ENCODE measurements around the gene PRMT3. TPM values are rescaled to one million over a fixed set of nuclear protein-coding genes. Genes with fewer than 3 reads are reported as not detected.

The PRMT3 gene
- total RNA-seq: 15.1 and 19.3 TPM in 2 replicates

DNA sequence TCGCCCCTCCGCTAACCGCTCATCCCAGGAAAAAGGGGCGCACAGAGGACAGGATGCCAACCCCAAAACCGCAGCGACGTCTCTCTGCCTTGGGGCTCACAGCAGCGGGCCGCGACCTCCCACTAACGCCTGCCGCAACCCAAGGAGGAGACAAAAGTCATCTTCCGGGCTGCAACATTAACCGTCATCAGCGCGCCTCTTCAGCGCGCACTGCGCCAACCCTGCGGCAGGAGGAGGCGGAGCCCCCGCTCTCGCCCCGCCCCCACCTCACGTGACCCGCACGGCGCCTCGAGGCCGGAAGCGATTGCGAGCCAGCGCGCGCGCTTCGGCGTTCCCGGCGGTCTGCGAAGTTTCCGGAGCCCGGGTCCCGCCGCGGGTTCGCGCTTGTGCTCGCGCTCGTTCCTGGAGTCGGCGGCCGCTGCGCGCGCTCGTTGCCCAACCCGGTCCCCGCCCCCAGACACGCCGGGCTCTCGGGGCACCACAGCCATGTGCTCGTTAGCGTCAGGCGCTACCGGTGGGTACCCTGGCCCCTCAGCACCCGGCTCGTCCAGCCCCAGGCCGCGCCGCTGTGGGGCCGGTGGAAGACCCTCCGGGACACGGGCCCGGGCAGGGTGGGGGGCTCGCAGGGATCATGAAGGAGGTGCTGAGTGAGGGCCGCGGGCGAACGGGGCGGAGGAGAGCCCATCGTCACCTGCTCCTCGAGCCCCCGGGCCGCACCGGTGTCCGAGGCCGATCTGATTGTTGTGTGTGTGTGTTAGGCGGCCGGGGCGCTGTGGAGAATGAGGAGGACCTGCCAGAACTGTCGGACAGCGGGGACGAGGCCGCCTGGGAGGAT, at the start of gene PRMT3:
Gene PRMT3 (plus strand): TSS at position 456 of the 835 bp plus-strand sequence. CDS start 31 bp downstream, at position 487.

DNA sequence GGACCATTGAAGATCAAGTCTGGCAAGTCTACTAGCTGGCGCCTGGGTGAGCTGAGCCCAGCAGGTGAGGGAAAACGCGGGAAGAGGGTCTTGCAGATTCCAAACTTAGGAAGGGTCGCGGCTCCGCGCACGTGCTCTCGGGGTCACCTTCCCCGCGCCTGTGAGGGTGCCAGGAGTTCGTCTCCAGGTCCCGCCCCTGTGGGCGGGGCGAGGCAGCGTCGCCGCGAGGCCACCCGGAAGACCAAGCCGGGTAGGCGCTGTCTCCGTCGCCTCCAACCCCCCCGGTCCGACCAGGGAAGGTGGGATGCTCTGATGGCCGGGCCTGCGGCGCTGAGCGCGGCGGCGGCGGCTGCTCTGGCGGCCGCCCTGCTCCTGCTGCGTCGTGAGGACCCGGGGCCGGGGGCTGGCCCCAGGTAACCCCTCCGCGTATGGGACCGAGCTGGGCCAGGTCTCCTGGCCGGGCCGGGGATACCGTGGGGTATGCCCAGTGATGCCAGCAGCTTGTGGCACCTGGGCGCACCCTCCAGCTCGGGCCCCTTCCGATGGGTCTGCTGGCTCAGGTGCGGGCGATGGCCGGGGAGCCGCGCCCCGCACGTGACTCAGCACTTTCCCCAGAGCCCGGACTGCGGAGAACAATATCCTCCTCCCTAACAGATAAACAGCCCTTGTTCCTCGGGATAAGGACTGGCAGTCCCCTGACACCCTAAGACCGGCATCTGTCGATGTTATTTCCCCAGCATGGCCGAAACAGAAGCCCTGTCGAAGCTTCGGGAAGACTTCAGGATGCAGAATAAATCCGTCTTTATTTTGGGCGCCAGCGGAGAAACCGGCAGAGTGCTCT, 23.8 kb upstream of the PRMT3 start, which contains the start of gene HTATIP2:
Gene HTATIP2 (plus strand): TSS at position 215 of the 841 bp plus-strand sequence. CDS start 524 bp downstream, at position 739.

Other genes with a start within 250 kb of the PRMT3 start
- gene DBX1, start 227.2 kb upstream of the PRMT3 start, total RNA-seq: not detected in 2 replicates
- 28.4 and 30.6 TPM in 2 replicates for gene HTATIP2, start 24.0 kb upstream of the PRMT3 start, total RNA-seq
- gene SLC6A5, start 211.9 kb downstream of the PRMT3 start, total RNA-seq: not detected in 2 replicates